ENCODE results near the gene FYB2.

- TF ChIP-seq CHD4 (IDR thresholded peaks at IDR 0.05; ENCODE audit: borderline replicate concordance) (no peak), POLR2A (IDR thresholded peaks at IDR 0.05; ENCODE audit: low read length) (no peak)
- TF ChIP-seq, protein P1, sequence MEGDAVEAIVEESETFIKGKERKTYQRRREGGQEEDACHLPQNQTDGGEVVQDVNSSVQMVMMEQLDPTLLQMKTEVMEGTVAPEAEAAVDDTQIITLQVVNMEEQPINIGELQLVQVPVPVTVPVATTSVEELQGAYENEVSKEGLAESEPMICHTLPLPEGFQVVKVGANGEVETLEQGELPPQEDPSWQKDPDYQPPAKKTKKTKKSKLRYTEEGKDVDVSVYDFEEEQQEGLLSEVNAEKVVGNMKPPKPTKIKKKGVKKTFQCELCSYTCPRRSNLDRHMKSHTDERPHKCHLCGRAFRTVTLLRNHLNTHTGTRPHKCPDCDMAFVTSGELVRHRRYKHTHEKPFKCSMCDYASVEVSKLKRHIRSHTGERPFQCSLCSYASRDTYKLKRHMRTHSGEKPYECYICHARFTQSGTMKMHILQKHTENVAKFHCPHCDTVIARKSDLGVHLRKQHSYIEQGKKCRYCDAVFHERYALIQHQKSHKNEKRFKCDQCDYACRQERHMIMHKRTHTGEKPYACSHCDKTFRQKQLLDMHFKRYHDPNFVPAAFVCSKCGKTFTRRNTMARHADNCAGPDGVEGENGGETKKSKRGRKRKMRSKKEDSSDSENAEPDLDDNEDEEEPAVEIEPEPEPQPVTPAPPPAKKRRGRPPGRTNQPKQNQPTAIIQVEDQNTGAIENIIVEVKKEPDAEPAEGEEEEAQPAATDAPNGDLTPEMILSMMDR (IDR thresholded peaks at IDR 0.05), result no peak
Measured at GRCh38 chr1:56867491-56867890, 48.3 kb upstream of the FYB2 start.

All from A549 (cell line).